ENCODE data around the gene NPAS3.

NPAS3 gene

DNA sequence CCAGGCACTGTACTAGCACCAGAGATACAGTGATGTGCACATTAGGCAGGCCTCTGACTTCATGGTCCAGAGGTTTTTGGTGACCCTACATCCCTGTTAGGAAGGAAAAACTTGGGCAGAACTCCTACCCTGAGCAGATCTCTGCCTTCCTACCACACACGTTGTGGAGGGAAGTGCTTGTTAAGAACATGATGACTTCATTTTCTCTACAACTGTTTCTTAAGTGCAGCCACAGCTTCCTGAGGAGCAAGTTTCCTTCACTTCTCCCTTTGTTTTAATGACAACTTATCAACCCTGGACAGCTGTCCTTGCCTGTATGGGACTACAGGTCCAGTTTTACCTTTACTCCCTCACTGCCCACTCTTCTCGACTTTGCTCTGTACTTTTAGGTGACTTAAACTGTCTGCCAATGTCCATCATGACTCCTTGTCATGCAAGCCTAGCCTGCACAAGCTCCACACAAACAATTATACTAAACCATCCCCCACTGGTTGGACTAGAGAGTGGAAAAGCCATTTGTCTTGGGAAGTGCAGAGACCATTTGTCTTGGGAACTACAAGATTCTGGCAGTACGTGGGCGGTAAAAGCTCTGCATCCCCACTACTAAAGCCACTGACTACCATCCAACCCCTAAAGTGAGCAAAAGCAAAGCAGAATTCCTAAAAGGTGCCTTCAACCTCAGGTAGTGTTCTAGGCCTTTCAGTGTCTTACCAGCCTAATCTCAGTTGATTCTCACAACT is 652.4 kb downstream of the NPAS3 start:
- in situ Hi-C loops (cut with HindIII; ENCODE audit: low sequenced_read_pairs), result no loop called here

DNA sequence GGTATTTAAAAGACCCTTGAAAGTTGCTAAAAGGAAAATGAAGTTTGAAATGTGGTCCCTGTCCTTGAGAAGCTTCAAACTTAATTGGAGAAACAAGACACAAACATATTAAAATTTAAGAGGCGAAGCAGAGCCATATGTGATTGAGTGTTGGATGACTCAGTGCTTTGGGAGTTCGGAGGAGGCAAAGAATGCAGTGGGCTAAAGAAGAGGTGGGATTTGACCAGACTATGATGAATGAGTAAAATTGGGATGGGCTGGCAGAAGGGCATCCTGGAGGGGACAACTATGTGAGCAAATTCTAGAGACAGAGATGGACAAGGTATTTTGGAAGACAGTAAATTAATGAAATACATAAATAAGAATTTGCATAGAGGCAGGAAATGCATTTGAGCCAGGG is 653.6 kb downstream of the NPAS3 start:
- in situ Hi-C loops (cut with HindIII; ENCODE audit: low sequenced_read_pairs), result no loop called here

GRCh38 chr14:33596211-33597080 is 657.8 kb downstream of the NPAS3 start:
- in situ Hi-C loops (cut with HindIII; ENCODE audit: low sequenced_read_pairs), result no loop called here

DNA sequence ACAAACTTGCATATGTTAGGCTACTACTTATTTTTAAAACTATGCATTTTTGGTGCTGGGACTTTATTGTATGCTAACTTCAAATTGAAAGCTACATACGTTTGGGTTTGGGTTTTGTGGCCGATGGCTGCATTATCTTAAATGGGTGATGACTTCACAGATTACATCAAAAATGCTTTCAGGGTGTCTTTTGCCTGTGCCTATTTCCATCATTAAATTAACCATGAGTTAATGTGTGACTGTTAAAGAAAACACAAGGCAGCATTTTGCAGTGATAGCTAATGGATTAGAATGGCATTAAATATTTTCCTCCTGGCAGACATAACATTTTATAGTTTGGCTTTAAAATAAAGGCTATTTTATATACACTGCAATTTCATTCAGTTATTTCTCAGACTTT is 659.9 kb downstream of the NPAS3 start:
- in situ Hi-C loops (cut with HindIII; ENCODE audit: low sequenced_read_pairs), result no loop called here

DNA sequence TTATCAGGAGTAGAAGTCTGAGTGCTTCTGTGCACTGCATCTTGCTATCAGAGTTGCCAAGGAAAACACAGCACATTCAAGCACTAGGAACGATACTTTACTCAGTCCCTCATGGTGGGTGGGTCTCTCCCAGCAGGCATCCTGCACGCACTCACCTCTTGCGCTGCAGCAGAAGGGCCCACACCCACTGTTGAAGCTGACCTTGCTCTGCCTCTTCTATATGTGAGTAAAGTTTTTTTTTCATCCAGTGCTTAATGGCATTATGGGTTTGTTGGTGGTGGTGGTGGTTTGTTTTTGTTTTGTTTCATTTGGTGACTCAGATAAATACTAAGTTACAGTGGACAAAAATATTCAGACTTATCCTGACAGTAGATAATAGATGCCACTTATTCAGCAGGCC is 663.7 kb downstream of the NPAS3 start:
- in situ Hi-C loops (cut with HindIII; ENCODE audit: low sequenced_read_pairs), result loop anchor here (5.0 kb wide), 2 partner anchors 35 to 70 kb away; no protein-coding TSS in a partner anchor

DNA sequence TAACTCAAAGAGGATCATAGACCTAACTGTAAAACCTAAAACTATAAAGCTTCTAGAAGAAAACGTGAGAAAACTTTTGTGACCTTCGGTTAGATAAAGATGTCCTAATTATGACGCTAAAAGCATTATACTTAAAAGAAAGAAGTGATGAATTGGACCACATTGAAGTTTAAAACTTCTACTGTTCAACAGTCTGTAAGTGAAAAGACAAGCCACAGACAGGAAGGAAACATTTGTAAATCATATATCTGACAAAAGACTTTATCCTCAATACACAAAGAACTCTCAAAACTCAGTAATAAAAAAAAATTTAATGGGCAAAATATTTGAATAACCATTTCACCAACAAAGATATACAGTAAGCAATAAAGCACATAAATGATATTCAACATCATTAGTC is 667.9 kb downstream of the NPAS3 start:
- in situ Hi-C loops (cut with HindIII; ENCODE audit: low sequenced_read_pairs), result no loop called here

DNA sequence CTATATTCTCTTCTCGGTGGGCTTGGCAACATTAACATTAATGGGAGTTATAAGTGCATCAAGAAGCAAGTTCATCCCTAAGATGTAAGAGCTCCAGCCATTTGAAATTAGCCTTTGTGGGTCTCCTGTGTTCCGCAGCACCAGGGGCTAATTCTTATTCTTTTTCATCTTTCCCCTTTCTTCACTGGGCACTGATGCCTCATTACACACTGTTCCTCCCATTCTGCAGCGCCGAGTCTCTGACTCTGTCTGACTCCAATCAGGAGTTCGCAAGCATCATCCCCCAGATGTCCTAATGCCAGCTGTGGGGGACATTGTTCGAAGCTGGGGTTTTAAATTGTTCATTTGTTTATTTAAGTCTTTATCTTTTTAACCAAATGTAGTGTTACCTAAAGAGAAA is 670.9 kb downstream of the NPAS3 start:
- in situ Hi-C loops (cut with HindIII; ENCODE audit: low sequenced_read_pairs), result no loop called here

- in situ Hi-C loops (cut with HindIII; ENCODE audit: low sequenced_read_pairs), result no loop called here
Measured at GRCh38 chr14:33610121-33610520, 671.4 kb downstream of the NPAS3 start.

DNA sequence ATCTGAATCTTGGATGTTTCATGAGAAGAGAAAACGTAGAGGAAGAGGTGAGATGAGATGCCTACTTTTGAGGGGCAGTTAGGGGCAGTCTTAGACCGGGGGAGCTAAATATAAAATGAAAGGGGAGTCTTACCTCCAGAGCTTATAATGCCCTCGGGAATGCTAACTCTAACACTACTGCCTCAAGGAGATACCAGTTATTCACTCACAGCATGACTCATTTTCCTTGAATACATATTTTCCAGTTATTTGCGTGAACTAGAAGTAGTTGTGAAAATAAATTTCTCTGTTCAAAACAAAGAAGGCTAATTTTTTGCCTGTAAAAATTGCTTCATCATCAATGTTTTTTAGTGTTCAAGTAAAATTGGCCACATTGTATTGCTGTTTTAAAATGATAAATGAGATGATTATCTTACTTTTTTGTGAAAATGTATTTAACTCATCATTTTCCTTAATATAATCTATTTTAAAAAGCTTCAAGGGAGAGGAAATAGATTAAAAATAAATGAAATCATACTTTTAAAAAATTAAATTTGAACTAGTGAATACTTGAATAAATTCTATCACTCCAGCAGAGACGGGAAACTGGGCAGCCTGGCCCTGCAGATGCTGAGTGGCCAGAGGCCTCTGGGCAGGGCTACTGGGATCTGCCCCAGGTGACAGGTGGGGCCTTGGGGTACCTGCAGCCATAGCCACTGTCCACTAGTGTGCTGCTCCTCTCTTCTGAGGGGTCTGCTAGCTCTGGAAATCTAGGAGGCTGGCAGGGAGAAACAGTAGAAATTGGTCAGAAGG is 672.9 kb downstream of the NPAS3 start:
- in situ Hi-C loops (cut with HindIII; ENCODE audit: low sequenced_read_pairs), result no loop called here

- in situ Hi-C loops (cut with HindIII; ENCODE audit: low sequenced_read_pairs), result no loop called here
Measured at GRCh38 chr14:33612197-33612505, 673.5 kb downstream of the NPAS3 start.

DNA sequence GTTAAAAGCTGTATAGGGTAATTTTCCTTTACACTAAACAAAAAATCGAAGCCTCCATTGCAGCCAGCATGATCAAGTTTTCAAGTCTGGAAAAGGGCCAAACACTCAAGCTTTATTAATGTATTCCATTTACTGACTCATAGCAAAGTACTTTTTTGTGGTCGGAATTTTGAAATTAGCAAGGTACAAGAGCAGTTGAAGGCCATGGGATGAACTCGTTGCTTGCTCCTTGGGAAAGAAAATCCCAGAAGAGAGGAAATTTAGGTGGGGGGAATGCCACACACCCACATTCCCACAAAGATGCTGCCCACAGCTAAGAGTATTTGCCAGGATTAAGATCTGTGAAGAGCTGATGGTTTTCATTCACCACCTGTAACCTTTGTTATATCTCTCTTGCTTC is 678.5 kb downstream of the NPAS3 start:
- in situ Hi-C loops (cut with HindIII; ENCODE audit: low sequenced_read_pairs), result loop anchor here (5.0 kb wide), 1 partner anchor 95 kb away; no protein-coding TSS in a partner anchor

DNA sequence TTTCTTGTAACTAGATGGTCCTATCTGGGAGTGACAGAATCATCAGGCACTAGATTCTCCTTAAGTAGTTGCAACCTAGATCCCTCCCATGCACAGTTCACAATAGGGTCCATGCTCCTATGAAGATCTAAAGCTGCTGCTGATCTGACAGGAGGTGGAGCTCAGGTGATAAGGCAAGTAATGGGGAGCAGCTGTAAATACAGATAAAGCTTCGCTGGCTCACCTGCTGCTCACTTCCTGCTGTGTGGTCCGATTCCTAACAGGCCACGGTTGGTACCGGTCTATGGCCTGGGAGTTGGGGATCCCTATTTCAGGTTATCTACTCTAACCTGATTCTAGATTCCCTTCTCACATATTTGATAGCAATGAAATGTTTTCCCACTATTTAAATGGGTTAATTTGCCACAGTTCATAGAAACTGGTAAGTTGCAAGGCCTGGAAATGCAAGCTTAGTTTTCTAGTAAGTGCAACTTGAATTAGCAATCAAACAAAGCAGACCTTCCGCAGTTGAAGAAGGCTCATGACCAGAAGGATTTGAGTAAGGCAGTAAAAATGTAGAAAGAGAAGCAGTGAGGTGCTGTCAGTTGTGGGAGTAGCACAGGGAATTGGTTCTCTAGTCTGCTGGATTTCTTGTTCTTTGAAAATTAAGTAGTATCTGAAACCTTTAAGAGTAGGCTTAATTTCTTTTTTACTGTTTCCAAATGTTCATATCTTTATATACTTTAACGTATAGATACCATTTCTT is 679.9 kb downstream of the NPAS3 start:
- in situ Hi-C loops (cut with HindIII; ENCODE audit: low sequenced_read_pairs), result loop anchor here (5.0 kb wide), 1 partner anchor 96 kb away; no protein-coding TSS in a partner anchor

- in situ Hi-C loops (cut with HindIII; ENCODE audit: low sequenced_read_pairs), result no loop called here
Measured at GRCh38 chr14:33622496-33622895, 683.8 kb downstream of the NPAS3 start.

- in situ Hi-C loops (cut with HindIII; ENCODE audit: low sequenced_read_pairs), result no loop called here
Measured at GRCh38 chr14:33629792-33630191, 691.1 kb downstream of the NPAS3 start.

- in situ Hi-C loops (cut with HindIII; ENCODE audit: low sequenced_read_pairs), result no loop called here
Measured at GRCh38 chr14:33631021-33631420, 692.3 kb downstream of the NPAS3 start.

DNA sequence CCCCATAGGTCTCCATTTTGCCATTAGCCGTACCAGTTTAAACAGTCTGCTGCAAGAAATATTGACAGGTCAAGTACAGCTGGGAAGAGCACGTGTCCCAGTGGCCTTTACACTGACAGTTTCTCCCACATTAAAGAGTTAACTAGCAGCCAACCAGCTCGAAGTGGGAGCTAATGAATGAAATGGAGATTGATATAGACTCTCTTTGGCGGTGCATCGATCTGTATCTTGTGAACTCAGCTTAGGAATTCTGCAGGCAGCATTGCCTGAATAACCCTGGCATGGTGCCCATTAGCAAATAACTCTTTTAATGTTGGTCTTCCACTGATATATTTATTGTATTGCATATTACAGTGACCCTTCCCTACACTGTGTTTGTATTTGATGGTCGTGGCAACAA is 692.8 kb downstream of the NPAS3 start:
- in situ Hi-C loops (cut with HindIII; ENCODE audit: low sequenced_read_pairs), result no loop called here

DNA sequence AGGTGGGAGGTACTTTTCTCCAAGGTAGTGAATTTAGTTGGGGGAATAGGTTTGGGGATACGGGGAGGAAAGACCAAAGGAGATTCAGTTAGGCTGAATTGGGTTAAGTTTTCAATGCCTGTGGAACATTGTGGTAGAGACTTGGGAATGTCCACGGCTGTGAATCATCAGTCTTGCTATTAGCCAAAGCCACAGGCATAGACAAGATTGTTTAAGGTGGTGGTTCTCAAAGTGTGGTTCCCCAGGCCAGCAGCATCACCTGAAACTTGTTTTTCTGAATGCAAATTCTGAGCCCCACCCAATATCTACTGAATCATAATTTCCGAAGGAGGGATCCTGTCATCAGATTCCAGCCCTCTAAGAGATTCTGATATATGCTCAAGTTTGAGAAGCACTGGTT is 696.0 kb downstream of the NPAS3 start:
- in situ Hi-C loops (cut with HindIII; ENCODE audit: low sequenced_read_pairs), result no loop called here

DNA sequence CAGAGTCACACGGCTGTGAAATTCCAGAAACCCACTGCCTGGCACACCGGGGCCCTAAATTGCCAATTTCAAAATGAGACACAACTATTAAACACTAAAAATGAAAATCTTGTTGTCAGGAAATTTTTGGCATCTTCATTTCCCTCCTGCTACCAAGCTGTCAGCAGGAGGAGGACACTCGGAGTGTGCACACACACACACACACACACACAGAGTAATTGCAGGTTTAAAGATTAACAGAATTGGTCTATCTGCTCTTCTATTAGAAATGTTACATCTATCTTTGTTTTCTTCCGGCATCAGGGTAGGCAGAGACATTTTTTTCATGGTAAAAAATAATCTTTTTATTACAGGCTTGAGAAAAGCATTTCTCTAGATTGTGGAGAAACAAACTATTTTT is 698.0 kb downstream of the NPAS3 start:
- in situ Hi-C loops (cut with HindIII; ENCODE audit: low sequenced_read_pairs), result no loop called here

DNA sequence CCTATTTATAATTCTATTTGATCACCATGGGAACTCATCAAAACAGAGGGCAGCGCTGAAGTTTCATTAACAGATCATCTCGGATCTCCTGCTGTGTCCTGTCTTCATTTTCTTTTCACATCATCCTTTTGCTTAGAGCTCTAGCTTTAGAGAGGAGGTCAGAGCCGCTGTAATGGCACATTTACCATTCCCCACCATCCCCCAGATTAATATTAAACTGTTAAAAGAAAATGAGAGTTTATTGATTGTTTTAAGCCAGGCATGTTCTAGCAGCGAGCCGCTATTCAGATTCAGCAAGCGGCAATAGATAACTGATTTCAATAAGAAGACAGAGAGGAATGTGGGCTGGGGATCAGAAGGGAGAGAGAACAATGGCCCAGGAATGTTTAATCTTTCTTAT is 703.4 kb downstream of the NPAS3 start:
- in situ Hi-C loops (cut with HindIII; ENCODE audit: low sequenced_read_pairs), result no loop called here

GRCh38 chr14:33642691-33643244 is 704.1 kb downstream of the NPAS3 start:
- in situ Hi-C loops (cut with HindIII; ENCODE audit: low sequenced_read_pairs), result no loop called here
